Measurements from ENCODE around the gene MT2A.
A peak's percentile ranks its signal among the peaks of the same experiment; 100 is the strongest.
"Not testable (repeated sequence)": the region's sequence is repeated elsewhere in the genome, so short reads cannot be mapped to it uniquely, and the experiment has no call there.

Gene MT2A

DNA sequence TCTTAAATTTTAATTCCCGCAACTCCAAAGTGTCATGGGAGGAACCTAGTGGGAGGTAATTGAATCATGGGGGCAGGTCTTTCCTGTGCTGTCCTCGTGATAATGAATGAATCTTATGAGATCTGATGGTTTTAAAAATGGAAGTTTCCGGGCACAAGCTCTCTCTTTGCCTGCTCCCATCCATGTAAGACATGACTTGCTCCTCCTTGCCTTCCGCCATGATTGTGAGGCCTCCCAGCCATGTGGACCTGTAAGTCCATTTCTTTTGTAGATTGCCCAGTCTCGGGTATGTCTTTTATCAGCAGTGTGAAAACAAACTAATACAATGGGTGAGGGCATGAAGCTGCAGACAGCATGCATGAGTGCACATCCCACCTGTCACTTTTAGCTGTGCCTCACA is 14.8 kb downstream of the MT2A start:
- not testable (repeated sequence) for H3K4me3 ChIP-seq (ENCODE audit: low read length); H3K27ac ChIP-seq (ENCODE audit: low read length); H3K36me3 ChIP-seq (replicated peaks; ENCODE audit: low read depth, low read length); H3K9me3 ChIP-seq (ENCODE audit: insufficient read depth, low read length); H3K79me2 ChIP-seq (ENCODE audit: low read length); H4K20me1 ChIP-seq (ENCODE audit: insufficient read depth, low read length); H3K4me2 ChIP-seq (ENCODE audit: low read length); H3K9ac ChIP-seq (ENCODE audit: low read length); H3K4me1 ChIP-seq (ENCODE audit: low read length); H2AFZ ChIP-seq (ENCODE audit: low read depth, low read length)
- H3K27me3 ChIP-seq (ENCODE audit: low read depth, low read length) = peaks cover 17% of the 10 kb centered on the region

DNA sequence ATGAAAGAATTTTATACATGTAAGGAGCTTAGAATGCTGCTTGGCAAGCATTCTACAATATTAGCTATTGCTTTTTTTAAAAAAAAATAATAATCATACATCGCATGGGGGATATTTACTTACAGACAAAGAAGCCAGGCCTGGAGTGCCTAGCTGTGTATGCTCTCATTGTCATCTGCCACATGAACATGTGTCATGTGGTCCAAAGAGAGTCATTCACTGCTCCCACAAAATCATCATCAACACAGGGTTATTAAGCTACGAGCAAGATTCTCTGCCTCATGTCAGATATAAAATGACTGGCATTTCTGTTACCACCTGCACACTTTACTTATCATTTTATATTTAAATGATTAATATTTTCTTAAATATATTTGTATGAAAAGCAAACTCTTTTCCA is 15.3 kb downstream of the MT2A start:
- H4K20me1 ChIP-seq (ENCODE audit: insufficient read depth, low read length) = no peaks in the 10 kb centered on the region
- H2AFZ ChIP-seq (ENCODE audit: low read depth, low read length) = no peak overlapping the region
- no peak overlapping the region for H3K4me3 ChIP-seq (ENCODE audit: low read length)
- no peak overlapping the region for H3K9ac ChIP-seq (ENCODE audit: low read length)
- H3K9me3 ChIP-seq (ENCODE audit: insufficient read depth, low read length) = no peaks in the 10 kb centered on the region
- H3K4me2 ChIP-seq (ENCODE audit: low read length) = no peak overlapping the region
- TF ChIP-seq, protein P1, sequence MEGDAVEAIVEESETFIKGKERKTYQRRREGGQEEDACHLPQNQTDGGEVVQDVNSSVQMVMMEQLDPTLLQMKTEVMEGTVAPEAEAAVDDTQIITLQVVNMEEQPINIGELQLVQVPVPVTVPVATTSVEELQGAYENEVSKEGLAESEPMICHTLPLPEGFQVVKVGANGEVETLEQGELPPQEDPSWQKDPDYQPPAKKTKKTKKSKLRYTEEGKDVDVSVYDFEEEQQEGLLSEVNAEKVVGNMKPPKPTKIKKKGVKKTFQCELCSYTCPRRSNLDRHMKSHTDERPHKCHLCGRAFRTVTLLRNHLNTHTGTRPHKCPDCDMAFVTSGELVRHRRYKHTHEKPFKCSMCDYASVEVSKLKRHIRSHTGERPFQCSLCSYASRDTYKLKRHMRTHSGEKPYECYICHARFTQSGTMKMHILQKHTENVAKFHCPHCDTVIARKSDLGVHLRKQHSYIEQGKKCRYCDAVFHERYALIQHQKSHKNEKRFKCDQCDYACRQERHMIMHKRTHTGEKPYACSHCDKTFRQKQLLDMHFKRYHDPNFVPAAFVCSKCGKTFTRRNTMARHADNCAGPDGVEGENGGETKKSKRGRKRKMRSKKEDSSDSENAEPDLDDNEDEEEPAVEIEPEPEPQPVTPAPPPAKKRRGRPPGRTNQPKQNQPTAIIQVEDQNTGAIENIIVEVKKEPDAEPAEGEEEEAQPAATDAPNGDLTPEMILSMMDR (IDR thresholded peaks at IDR 0.05; ENCODE audit: low read depth, low read length) = no peak
- TF ChIP-seq EZH2phosphoT487 (IDR thresholded peaks at IDR 0.05; ENCODE audit: low read depth) = no peak
- peaks cover under 1% of the 10 kb centered on the region; the same call in 1 of the 2 replicates for H3K4me1 ChIP-seq (ENCODE audit: low read length)
- H3K36me3 ChIP-seq (replicated peaks; ENCODE audit: low read depth, low read length) = no peaks in the 10 kb centered on the region
- no peak overlapping the region for H3K27ac ChIP-seq (ENCODE audit: low read length)
- H3K79me2 ChIP-seq (ENCODE audit: low read length) = no peaks in the 10 kb centered on the region
- H3K27me3 ChIP-seq (ENCODE audit: low read depth, low read length) = peaks cover 15% of the 10 kb centered on the region

DNA sequence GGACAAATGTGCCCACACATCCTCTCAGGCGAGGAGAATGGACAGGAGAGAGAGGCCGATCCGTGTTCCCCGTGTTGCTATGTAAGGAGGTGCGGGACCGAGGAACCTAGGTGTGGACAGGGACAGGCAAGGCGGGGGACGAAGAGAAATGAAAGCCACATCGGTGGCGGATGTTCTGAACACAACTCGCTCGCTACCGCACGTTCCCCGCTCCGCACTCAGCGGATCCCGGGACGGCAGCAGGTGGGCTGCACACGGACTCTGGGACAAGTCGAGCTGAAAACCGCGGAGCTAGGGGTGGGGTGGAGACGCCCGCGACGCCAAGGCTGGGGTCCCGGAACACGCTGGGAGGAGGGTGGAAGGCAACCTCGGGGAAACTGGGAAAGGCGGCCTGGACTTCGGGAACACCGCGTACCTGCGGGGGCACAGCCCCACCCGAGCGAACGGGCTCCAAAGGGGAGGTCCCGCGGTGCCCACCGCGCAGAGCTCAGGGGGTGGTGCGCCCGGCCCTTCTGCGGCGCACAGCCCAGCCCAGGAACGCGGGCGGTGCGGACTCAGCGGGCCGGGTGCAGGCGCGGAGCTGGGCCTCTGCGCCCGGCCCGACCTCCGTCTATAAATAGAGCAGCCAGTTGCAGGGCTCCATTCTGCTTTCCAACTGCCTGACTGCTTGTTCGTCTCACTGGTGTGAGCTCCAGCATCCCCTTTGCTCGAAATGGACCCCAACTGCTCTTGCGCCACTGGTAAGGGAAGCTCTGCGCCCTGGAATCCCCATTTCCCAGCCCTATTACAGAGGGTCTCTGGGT is 17.0 kb downstream of the MT2A start, which contains the start of gene MT1E:
Gene MT1E (plus strand): TSS at position 642 of the 803 bp plus-strand sequence. CDS start 71 bp downstream, at position 713.
- Histone ChIP-seq H4K20me1 (ENCODE audit: insufficient read depth, low read length) (no peaks in the 10 kb centered on the region), H3K4me3 (ENCODE audit: low read length) (peak within 1 kb of the TSS; percentile 80), H3K27me3 (ENCODE audit: low read depth, low read length) (peaks cover 12% of the 10 kb centered on the region), H2AFZ (ENCODE audit: low read depth, low read length) (peak within 1 kb of the TSS; percentile 58; the same call in 1 of the 2 replicates), H3K9me3 (ENCODE audit: insufficient read depth, low read length) (no peaks in the 10 kb centered on the region), H3K4me1 (ENCODE audit: low read length) (peaks cover 18% of the 10 kb centered on the region), H3K9ac (ENCODE audit: low read length) (peak within 1 kb of the TSS; percentile 53), H3K79me2 (ENCODE audit: low read length) (no peaks in the 10 kb centered on the region), H3K36me3 (replicated peaks; ENCODE audit: low read depth, low read length) (no peaks in the 10 kb centered on the region), H3K27ac (ENCODE audit: low read length) (no peak within 1 kb of the TSS), H3K4me2 (ENCODE audit: low read length) (peak within 1 kb of the TSS; percentile 71)
- TF ChIP-seq, protein P1 (IDR thresholded peaks at IDR 0.05; ENCODE audit: low read depth, low read length) = no peak
- no peak for TF ChIP-seq EZH2phosphoT487 (IDR thresholded peaks at IDR 0.05; ENCODE audit: low read depth)

DNA sequence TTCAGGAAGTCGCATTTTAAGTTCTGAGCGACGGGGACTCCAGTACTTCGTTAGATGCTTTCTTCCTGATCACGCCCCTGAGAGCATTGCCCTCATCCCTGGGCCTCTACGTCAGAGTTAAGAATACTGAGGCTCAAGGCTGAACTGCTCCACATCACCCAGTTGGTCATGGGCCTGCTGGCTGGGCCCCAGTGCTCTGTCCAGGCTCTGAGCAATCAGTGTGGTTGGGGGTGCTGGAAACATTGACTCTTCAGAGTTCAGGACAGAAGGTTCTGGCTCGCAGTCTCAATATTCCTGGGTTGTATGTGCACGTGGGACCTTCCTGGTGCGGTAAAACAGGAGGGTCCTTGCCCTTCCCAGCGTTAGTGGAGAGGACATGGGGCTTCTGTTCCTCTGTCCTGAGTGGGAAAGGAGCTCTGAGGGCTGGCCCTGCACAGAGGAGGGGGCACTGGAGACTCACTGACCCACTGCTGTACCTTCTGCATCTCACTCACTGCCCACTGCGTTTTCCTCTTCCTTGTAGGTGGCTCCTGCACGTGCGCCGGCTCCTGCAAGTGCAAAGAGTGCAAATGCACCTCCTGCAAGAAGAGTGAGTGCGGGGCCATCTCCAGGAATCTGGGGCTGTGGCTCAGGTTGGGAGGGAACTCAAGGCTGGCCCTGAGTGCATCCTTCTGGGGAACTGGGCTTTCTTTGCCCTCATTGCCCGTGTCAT is 17.7 kb downstream of the MT2A start:
- Histone ChIP-seq H3K9ac (ENCODE audit: low read length) (peak overlapping the region; percentile 53), H3K36me3 (replicated peaks; ENCODE audit: low read depth, low read length) (no peaks in the 10 kb centered on the region), H3K79me2 (ENCODE audit: low read length) (no peaks in the 10 kb centered on the region), H3K27me3 (ENCODE audit: low read depth, low read length) (peaks cover 12% of the 10 kb centered on the region), H3K9me3 (ENCODE audit: insufficient read depth, low read length) (no peaks in the 10 kb centered on the region), H4K20me1 (ENCODE audit: insufficient read depth, low read length) (no peaks in the 10 kb centered on the region), H2AFZ (ENCODE audit: low read depth, low read length) (peak overlapping the region; percentile 58; the same call in 1 of the 2 replicates), H3K4me1 (ENCODE audit: low read length) (peaks cover 24% of the 10 kb centered on the region), H3K4me2 (ENCODE audit: low read length) (peak overlapping the region; percentile 71), H3K27ac (ENCODE audit: low read length) (no peak overlapping the region), H3K4me3 (ENCODE audit: low read length) (peak overlapping the region; percentile 80)
- TF ChIP-seq EZH2phosphoT487 (IDR thresholded peaks at IDR 0.05; ENCODE audit: low read depth) = no peak
- TF ChIP-seq, protein P1 (IDR thresholded peaks at IDR 0.05; ENCODE audit: low read depth, low read length) = no peak
